ENCODE data around the gene CDH26.

The CDH26 gene

DNA sequence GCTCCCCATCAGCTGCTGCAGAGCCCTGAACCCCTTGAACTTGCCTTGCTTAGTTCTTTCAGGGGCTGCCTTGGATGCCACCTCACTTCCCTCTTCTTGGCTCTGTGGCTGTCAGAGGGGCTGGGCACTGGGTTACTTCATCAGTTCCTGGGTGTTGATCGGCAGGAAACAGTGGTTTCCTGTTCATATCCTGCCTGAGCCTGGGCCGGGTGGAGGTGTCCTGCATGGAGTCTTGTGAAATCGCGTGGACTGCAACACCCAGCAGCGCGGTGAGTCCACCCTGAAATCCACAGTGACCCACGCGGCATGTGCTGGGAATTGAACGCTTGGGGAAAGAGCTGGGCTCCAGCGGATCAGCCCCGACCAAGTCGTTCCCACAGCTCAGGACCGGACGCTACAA lies 97.5 kb downstream of the CDH26 start:
- H4K20me1 ChIP-seq (ENCODE audit: insufficient read depth, low read length) = no peaks in the 10 kb centered on the region
- peaks cover 31% of the 10 kb centered on the region for H3K27me3 ChIP-seq (ENCODE audit: low read depth, low read length)
- H3K4me2 ChIP-seq (ENCODE audit: low read length) = no peak overlapping the region
- H3K9me3 ChIP-seq (ENCODE audit: insufficient read depth, low read length) = no peaks in the 10 kb centered on the region
- no peak for TF ChIP-seq EZH2phosphoT487 (IDR thresholded peaks at IDR 0.05; ENCODE audit: low read depth)
- TF ChIP-seq, protein P1, sequence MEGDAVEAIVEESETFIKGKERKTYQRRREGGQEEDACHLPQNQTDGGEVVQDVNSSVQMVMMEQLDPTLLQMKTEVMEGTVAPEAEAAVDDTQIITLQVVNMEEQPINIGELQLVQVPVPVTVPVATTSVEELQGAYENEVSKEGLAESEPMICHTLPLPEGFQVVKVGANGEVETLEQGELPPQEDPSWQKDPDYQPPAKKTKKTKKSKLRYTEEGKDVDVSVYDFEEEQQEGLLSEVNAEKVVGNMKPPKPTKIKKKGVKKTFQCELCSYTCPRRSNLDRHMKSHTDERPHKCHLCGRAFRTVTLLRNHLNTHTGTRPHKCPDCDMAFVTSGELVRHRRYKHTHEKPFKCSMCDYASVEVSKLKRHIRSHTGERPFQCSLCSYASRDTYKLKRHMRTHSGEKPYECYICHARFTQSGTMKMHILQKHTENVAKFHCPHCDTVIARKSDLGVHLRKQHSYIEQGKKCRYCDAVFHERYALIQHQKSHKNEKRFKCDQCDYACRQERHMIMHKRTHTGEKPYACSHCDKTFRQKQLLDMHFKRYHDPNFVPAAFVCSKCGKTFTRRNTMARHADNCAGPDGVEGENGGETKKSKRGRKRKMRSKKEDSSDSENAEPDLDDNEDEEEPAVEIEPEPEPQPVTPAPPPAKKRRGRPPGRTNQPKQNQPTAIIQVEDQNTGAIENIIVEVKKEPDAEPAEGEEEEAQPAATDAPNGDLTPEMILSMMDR (IDR thresholded peaks at IDR 0.05; ENCODE audit: low read depth, low read length) = no peak
- no peak overlapping the region for H3K9ac ChIP-seq (ENCODE audit: low read length)
- no peak overlapping the region for H2AFZ ChIP-seq (ENCODE audit: low read depth, low read length)
- H3K36me3 ChIP-seq (replicated peaks; ENCODE audit: low read depth, low read length) = no peaks in the 10 kb centered on the region
- no peak overlapping the region for H3K4me3 ChIP-seq (ENCODE audit: low read length)
- H3K79me2 ChIP-seq (ENCODE audit: low read length) = no peaks in the 10 kb centered on the region
- H3K4me1 ChIP-seq (ENCODE audit: low read length) = 0 out of 2 replicates have a peak, but pooled peaks cover 2% of the 10 kb centered on the region
- no peak overlapping the region for H3K27ac ChIP-seq (ENCODE audit: low read length)

- H3K27ac ChIP-seq (ENCODE audit: low read length) = no peak overlapping the region
- no peaks in the 10 kb centered on the region for H3K79me2 ChIP-seq (ENCODE audit: low read length)
- peaks cover 30% of the 10 kb centered on the region for H3K27me3 ChIP-seq (ENCODE audit: low read depth, low read length)
- H3K4me3 ChIP-seq (ENCODE audit: low read length) = no peak overlapping the region
- no peaks in the 10 kb centered on the region for H3K36me3 ChIP-seq (replicated peaks; ENCODE audit: low read depth, low read length)
- H4K20me1 ChIP-seq (ENCODE audit: insufficient read depth, low read length) = no peaks in the 10 kb centered on the region
- H3K9ac ChIP-seq (ENCODE audit: low read length) = no peak overlapping the region
- no peak for TF ChIP-seq EZH2phosphoT487 (IDR thresholded peaks at IDR 0.05; ENCODE audit: low read depth)
- TF ChIP-seq, protein P1 (IDR thresholded peaks at IDR 0.05; ENCODE audit: low read depth, low read length) = no peak
- H3K9me3 ChIP-seq (ENCODE audit: insufficient read depth, low read length) = no peaks in the 10 kb centered on the region
- H2AFZ ChIP-seq (ENCODE audit: low read depth, low read length) = peak overlapping the region; percentile 98; the same call in 1 of the 2 replicates
- no peak overlapping the region for H3K4me2 ChIP-seq (ENCODE audit: low read length)
- H3K4me1 ChIP-seq (ENCODE audit: low read length) = 0 out of 2 replicates have a peak, but pooled peaks cover 2% of the 10 kb centered on the region
These were observed 98.3 kb downstream of the CDH26 start for GRCh38 chr20:60056407-60057122.

DNA sequence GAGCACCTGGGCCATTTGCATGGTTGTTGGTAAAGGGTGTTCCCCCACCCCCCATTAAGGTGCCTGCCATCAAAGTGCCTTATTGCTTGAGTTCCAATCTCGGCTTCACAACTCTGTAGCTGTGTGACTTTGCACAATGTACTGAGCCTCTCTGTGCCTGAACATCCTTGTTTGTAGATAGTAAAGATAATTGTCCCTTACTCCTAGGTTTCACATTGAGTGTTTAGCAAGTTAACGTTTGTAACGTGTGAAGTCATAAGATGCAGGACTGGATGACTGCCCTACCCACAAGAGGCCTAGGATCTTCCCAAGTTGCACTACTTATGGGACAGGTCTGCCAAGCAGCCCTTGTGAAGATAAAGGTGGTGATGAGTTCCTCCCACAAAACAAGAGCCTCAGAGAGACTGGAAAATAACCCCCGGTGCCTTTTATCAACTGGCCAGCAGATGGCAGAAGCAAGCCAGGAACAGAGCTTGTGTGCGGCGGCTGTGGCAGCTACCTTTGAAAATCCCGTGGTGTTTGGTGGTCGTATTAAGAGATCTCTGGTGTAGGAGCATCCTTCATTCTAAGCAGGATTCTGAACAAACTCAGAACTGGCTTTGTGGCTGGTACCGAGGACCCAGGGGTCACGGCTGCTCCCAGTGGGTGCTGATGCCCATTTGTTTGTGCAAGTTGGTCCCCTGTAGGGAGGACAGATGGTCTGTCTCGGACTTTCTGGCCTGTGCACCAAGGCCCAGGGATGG lies 99.1 kb downstream of the CDH26 start:
- Histone ChIP-seq H3K4me2 (ENCODE audit: low read length) (peak overlapping the region; percentile 65), H3K79me2 (ENCODE audit: low read length) (no peaks in the 10 kb centered on the region), H3K9me3 (ENCODE audit: insufficient read depth, low read length) (no peaks in the 10 kb centered on the region), H3K4me3 (ENCODE audit: low read length) (peak overlapping the region; percentile 41), H3K4me1 (ENCODE audit: low read length) (0 out of 2 replicates have a peak, but pooled peaks cover 2% of the 10 kb centered on the region), H3K27ac (ENCODE audit: low read length) (no peak overlapping the region), H4K20me1 (ENCODE audit: insufficient read depth, low read length) (no peaks in the 10 kb centered on the region), H3K36me3 (replicated peaks; ENCODE audit: low read depth, low read length) (no peaks in the 10 kb centered on the region), H3K9ac (ENCODE audit: low read length) (no peak overlapping the region), H3K27me3 (ENCODE audit: low read depth, low read length) (peaks cover 23% of the 10 kb centered on the region), H2AFZ (ENCODE audit: low read depth, low read length) (peak overlapping the region; percentile 98)
- TF ChIP-seq EZH2phosphoT487 (IDR thresholded peaks at IDR 0.05; ENCODE audit: low read depth) = no peak
- TF ChIP-seq, protein P1 (IDR thresholded peaks at IDR 0.05; ENCODE audit: low read depth, low read length) = peak; percentile 98
